Anterior cingulate cortex (tissue), 58 donors: ENCODE results near the gene SPATA25.

Experiments
- DNase-seq, 58 donors: peaks; one replicate each; lab custom pipeline; 2025; lab: John Stamatoyannopoulos, UW

SPATA25 gene

GRCh38 chr20:45873409-45874103, 13.9 kb downstream of the SPATA25 start:
- no peak for DNase-seq

GRCh38 chr20:45872626-45873025, 14.8 kb downstream of the SPATA25 start:
- DNase-seq: no peak

GRCh38 chr20:45867819-45868176, 19.6 kb downstream of the SPATA25 start:
- no peak for DNase-seq

- DNase-seq: no peak
Observed at GRCh38 chr20:45867136-45867818, 20.1 kb downstream of the SPATA25 start.

- no peak for DNase-seq
Observed at GRCh38 chr20:45866454-45866853, 21.0 kb downstream of the SPATA25 start.

GRCh38 chr20:45863543-45864470, 23.6 kb downstream of the SPATA25 start:
- no peak for DNase-seq

GRCh38 chr20:45861221-45862075, 26.0 kb downstream of the SPATA25 start:
- DNase-seq: peak in 1 of 58 donors; percentile 18

GRCh38 chr20:45860560-45861220, 26.7 kb downstream of the SPATA25 start:
- DNase-seq: no peak

- no peak for DNase-seq
Observed at GRCh38 chr20:45859916-45860315, 27.5 kb downstream of the SPATA25 start.

GRCh38 chr20:45857882-45858216, 29.6 kb downstream of the SPATA25 start:
- peak in 2 of 58 donors; percentile 47 to 61 for DNase-seq

GRCh38 chr20:45857114-45857881, 30.1 kb downstream of the SPATA25 start, which contains the start of the genes ACOT8 and ZSWIM3:
TSS of gene ACOT8 (minus strand) at chr20:45857392. CDS start at chr20:45857315, 77 bp downstream.
TSS of gene ZSWIM3 (plus strand) at chr20:45857614. CDS start at chr20:45857826, 212 bp downstream.
- DNase-seq: peak; percentile 45 to 99 (median 92)

GRCh38 chr20:45853484-45853883, 33.9 kb downstream of the SPATA25 start:
- no peak for DNase-seq

- no peak for DNase-seq
Observed at GRCh38 chr20:45852326-45852725, 35.1 kb downstream of the SPATA25 start.

- DNase-seq: no peak
Observed at GRCh38 chr20:45851501-45851900, 35.9 kb downstream of the SPATA25 start.

GRCh38 chr20:45850926-45851325, 36.5 kb downstream of the SPATA25 start:
- DNase-seq: no peak

- no peak for DNase-seq
Observed at GRCh38 chr20:45850238-45850637, 37.2 kb downstream of the SPATA25 start.

GRCh38 chr20:45848969-45849582, 38.3 kb downstream of the SPATA25 start:
- DNase-seq: no peak

- no peak for DNase-seq
Observed at GRCh38 chr20:45848421-45848820, 39.0 kb downstream of the SPATA25 start.
